A549 (cell line): Measurements from ENCODE around the gene AMER3. TPM values are rescaled to one million over a fixed set of nuclear protein-coding genes. Genes with fewer than 3 reads are reported as not detected.

Experiments
- ATAC-seq, 2 experiments: fragments of 200-7000 bp in 1 of 2; fragments of >200 bp in 1 of 2; cut with Nextera tagmentation in 1 of 2; cut with Tn5 transposase in 1 of 2; 3 replicates each; pipeline versions ENCODE4 v1.8.0 to v1.9.1; 2018 to 2020; ENCODE audit warnings: mild to moderate bottlenecking in 1 of 2, moderate library complexity in 1 of 2
- CTCF ChIA-PET: fragments of 300-600 bp; sonication (Branson Sonifier 250); formaldehyde crosslinking; extraction: SDS; loops from one replicate; lab custom pipeline; 2021; ENCODE audit warnings: antibody characterized with exemption, inconsistent platforms; lab: Yijun Ruan, JAX
- POLR2A ChIA-PET: fragments of 350-600 bp; formaldehyde crosslinking; extraction: SDS; loops from one replicate; lab custom pipeline; 2021; ENCODE audit warnings: antibody characterized with exemption, inconsistent platforms; lab: Yijun Ruan, JAX
- DNase-seq, 2 experiments: peaks; one replicate each; pipeline versions ENCODE4 v3.0.0 to v3.0.0-alpha.2; 2011 to 2016; ENCODE audit warnings: low read depth in 1 of 2, low spot score in 1 of 2
- FAIRE-seq: peaks from 2 replicates; lab custom pipeline; 2011; peaks lifted over from hg19 to GRCh38; lab: Jason Lieb, UNC
- H3K27ac ChIP-seq, 2 experiments: fragments of >200 bp; sonication (Bioruptor Twin); formaldehyde crosslinking; 3 replicates each; pipeline ENCODE4 v1.5.1; 2016 to 2017
- H3K4me1 ChIP-seq: fragments of >200 bp; sonication (Bioruptor Twin); formaldehyde crosslinking; 3 replicates; pipeline ENCODE4 v1.6.1; 2016
- H3K4me2 ChIP-seq: fragments of >200 bp; sonication (Bioruptor Twin); formaldehyde crosslinking; 3 replicates; pipeline ENCODE4 v1.6.1; 2016
- H3K4me3 ChIP-seq: fragments of >200 bp; sonication (Bioruptor Twin); formaldehyde crosslinking; 3 replicates; pipeline ENCODE4 v1.5.1; 2016
- H3K9me3 ChIP-seq: fragments of >200 bp; sonication (Bioruptor Twin); formaldehyde crosslinking; 3 replicates; pipeline ENCODE4 v1.6.1; 2016
- CBX8 ChIP-seq: fragments of 200-600 bp; sonication (generic); IDR thresholded peaks from 2 replicates; pipeline ENCODE4 v1.6.1; 2016
- EHF ChIP-seq: fragments of 250-450 bp; sonication (Bioruptor Pico); IDR thresholded peaks from 2 replicates; pipeline ENCODE4 v1.5.0; 2020; ENCODE audit warnings: mild to moderate bottlenecking
- FOSB ChIP-seq: fragments of 250-450 bp; sonication (Bioruptor Pico); IDR thresholded peaks from 2 replicates; pipeline ENCODE4 v1.5.0; 2020; ENCODE audit warnings: mild to moderate bottlenecking, moderate library complexity
- FOSL2 ChIP-seq, 2 experiments: fragments of 450-650 bp in 1 of 2; fragments of >200 bp in 1 of 2; sonication (Bioruptor Twin) in 1 of 2; formaldehyde crosslinking; IDR thresholded peaks; 2 replicates each; pipeline versions ENCODE4 v1.5.0 to v1.6.1; 2016 to 2020; ENCODE audit warnings: mild to moderate bottlenecking in 1 of 2, moderate library complexity in 1 of 2
- HDAC2 ChIP-seq: fragments of 200-600 bp; sonication (generic); IDR thresholded peaks from 2 replicates; pipeline ENCODE4 v1.6.1; 2016
- JUN ChIP-seq, 2 experiments: fragments of >200 bp; sonication (Bioruptor Twin); formaldehyde crosslinking; IDR thresholded peaks; 2 replicates in 1 of 2; 3 replicates in 1 of 2; pipeline ENCODE4 v1.6.1; 2016 to 2017
- JUNB ChIP-seq: fragments of >200 bp; sonication (Bioruptor Twin); formaldehyde crosslinking; IDR thresholded peaks from 2 replicates; pipeline ENCODE4 v1.6.1; 2016
- KDM5A ChIP-seq: fragments of 200-600 bp; sonication (generic); IDR thresholded peaks from 2 replicates; pipeline ENCODE4 v1.6.1; 2016; ENCODE audit warnings: antibody characterized with exemption, mild to moderate bottlenecking
- MAFK ChIP-seq: fragments of 450-650 bp; IDR thresholded peaks from 2 replicates; pipeline ENCODE4 v1.6.1; 2014; ENCODE audit not compliant: partially characterized antibody
- NFE2L2 ChIP-seq: fragments of 150-350 bp; conservative IDR thresholded peaks from 2 replicates; pipeline ENCODE4 v1.6.1; 2014; ENCODE audit warnings: low read length
- NPAS2 ChIP-seq: fragments of 250-450 bp; sonication (Bioruptor Pico); IDR thresholded peaks from 2 replicates; pipeline ENCODE4 v1.8.0; 2022; ENCODE audit warnings: mild to moderate bottlenecking, moderate library complexity, borderline replicate concordance
- PHF8 ChIP-seq: fragments of 200-600 bp; sonication (generic); IDR thresholded peaks from 2 replicates; pipeline ENCODE4 v1.6.1; 2016; ENCODE audit warnings: low read depth, mild to moderate bottlenecking, antibody characterized with exemption, moderate library complexity, borderline replicate concordance
- POLR2AphosphoS2 ChIP-seq: conservative IDR thresholded peaks from 2 replicates; pipeline ENCODE4 v1.6.1; 2012; ENCODE audit warnings: low read length, improper control_type of control experiment, inconsistent platforms
- RAD21 ChIP-seq, 2 experiments: fragments of >200 bp in 1 of 2; sonication (Bioruptor Twin) in 1 of 2; formaldehyde crosslinking in 1 of 2; IDR thresholded peaks in 1 of 2; conservative IDR thresholded peaks in 1 of 2; 2 replicates in 1 of 2; 3 replicates in 1 of 2; pipeline ENCODE4 v1.6.1; 2012 to 2018; ENCODE audit warnings: inconsistent platforms in 1 of 2
- RCOR1 ChIP-seq: fragments of 150-350 bp; IDR thresholded peaks from 2 replicates; pipeline ENCODE4 v1.6.1; 2014; ENCODE audit warnings: antibody characterized with exemption, low read length, low read depth
- SREBF2 ChIP-seq: fragments of 450-650 bp; IDR thresholded peaks from 2 replicates; pipeline ENCODE4 v1.6.1; 2014; ENCODE audit warnings: mild to moderate bottlenecking, moderate library complexity
- TP53 ChIP-seq: fragments of 250-450 bp; sonication (Bioruptor Pico); IDR thresholded peaks from 2 replicates; pipeline ENCODE4 v1.5.0; 2021; ENCODE audit warnings: mild to moderate bottlenecking, moderate library complexity
- ZNF302 ChIP-seq: fragments of 250-450 bp; sonication (Bioruptor Pico); IDR thresholded peaks from 2 replicates; pipeline ENCODE4 v1.9.0; 2021; ENCODE audit warnings: inconsistent platforms, mild to moderate bottlenecking, moderate library complexity
- ZSCAN20 ChIP-seq: fragments of 250-450 bp; sonication (Bioruptor Pico); IDR thresholded peaks from 2 replicates; pipeline ENCODE4 v1.8.0; 2022; ENCODE audit warnings: mild to moderate bottlenecking, moderate library complexity
- WGBS: methylation state at CpG from one replicate; pipeline ENCODE4 v1.1.6; 2017; ENCODE audit errors: missing lambda C conversion rate; 5-methylcytosine and 5-hydroxymethylcytosine counted together
- polyA plus RNA-seq, 4 experiments: library from polyadenylated mRNA; depleted of rRNA in 3 of 4; stranded (reverse); fragments of >200 nt; fragmentation: RNase III in 1 of 4; extraction: RNeasy Plus Mini Kit Qiagen cat#74134 plus additional on column Dnase treatment in 1 of 4; gene quantifications; 2 replicates in 3 of 4; 3 replicates in 1 of 4; pipeline ENCODE4 v1.2.3, GENCODE V29; 2011 to 2017
- TF ChIP-seq, protein P1 (sequence below): fragments of >200 bp; sonication (Bioruptor Twin); formaldehyde crosslinking; IDR thresholded peaks from 3 replicates; pipeline ENCODE4 v1.5.1; 2016
- TF ChIP-seq, protein P2 (sequence below): fragments of 200-600 bp; sonication (generic); IDR thresholded peaks from 2 replicates; pipeline ENCODE4 v1.6.1; 2016; ENCODE audit warnings: antibody characterized with exemption, mild to moderate bottlenecking, moderate library complexity
- TF ChIP-seq, protein P3 (sequence below): IDR thresholded peaks from 2 replicates; pipeline ENCODE4 v1.6.1; 2012
- TF ChIP-seq, protein P4 (sequence below): IDR thresholded peaks from 2 replicates; pipeline ENCODE4 v1.6.1; 2012
- TF ChIP-seq, protein P5 (sequence below): fragments of 250-450 bp; sonication (Bioruptor Pico); IDR thresholded peaks from 2 replicates; pipeline ENCODE4 v1.5.0; 2020; ENCODE audit warnings: low read depth, mild to moderate bottlenecking, moderate library complexity
- TF ChIP-seq, protein P6 (sequence below): fragments of 450-650 bp; IDR thresholded peaks from 2 replicates; pipeline ENCODE4 v1.6.1; 2014; ENCODE audit warnings: antibody characterized with exemption

AMER3 gene
- polyA plus RNA-seq, 2 of the 4 experiments (the other 2 are of a cell fraction), result not detected

DNA sequence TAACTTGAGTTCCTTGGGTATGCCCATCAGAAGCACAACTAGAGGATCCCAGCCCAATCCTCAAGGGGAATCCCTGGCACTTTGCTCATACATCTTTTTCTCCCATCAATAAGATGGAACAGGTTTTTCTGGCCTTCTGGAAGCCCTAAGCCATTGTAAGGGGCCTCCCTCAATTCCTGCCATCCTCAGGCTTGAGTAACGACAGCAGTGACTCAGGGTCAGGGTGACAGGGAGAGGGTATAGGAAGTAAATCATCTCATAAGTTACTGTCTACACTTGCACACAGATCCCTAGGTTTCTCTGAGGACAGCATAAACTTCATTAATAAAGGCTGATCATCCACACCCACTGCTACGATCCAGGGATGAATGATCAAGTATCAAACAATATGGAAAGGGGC, 35.0 kb downstream of the AMER3 start (continued):
- TF ChIP-seq, protein P1, sequence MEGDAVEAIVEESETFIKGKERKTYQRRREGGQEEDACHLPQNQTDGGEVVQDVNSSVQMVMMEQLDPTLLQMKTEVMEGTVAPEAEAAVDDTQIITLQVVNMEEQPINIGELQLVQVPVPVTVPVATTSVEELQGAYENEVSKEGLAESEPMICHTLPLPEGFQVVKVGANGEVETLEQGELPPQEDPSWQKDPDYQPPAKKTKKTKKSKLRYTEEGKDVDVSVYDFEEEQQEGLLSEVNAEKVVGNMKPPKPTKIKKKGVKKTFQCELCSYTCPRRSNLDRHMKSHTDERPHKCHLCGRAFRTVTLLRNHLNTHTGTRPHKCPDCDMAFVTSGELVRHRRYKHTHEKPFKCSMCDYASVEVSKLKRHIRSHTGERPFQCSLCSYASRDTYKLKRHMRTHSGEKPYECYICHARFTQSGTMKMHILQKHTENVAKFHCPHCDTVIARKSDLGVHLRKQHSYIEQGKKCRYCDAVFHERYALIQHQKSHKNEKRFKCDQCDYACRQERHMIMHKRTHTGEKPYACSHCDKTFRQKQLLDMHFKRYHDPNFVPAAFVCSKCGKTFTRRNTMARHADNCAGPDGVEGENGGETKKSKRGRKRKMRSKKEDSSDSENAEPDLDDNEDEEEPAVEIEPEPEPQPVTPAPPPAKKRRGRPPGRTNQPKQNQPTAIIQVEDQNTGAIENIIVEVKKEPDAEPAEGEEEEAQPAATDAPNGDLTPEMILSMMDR, result no peak

DNA sequence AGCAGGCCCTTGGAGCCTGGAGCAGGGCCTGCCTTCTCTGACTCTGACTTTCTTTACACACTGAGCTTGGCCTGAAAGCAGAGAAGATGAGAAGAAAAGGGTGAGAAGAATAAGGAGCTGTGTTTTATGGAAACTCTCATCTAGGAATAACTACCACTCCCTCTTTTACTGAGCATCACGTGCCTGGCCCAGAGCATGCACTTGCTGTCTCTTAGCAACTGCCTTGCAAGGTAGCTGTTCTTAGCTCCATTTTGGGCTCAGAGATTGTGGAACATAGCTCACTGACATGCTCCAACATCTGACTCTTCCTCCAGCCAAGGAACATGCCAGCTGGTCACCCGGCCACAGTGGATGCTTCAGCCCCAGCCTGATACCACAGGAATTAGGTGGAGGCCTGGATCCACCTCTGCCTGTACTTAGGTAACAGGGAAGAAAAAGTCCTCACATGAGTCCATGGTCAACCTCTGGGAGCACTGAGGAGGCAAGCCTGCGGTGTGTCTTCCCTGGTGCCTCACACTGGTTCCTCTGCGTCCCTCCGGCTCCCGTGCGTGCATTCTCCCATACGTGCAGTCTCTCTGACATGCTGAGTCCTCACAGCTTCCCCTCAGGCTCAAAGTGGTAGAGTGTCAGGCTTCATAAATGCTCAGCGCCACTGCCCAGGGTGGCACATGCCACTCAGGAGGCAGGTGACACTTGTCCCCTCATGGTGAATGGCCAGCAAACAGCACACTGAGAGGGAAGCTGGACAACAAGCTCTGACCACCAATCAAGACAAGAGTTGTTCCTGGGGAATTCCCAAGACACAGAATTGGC, 35.7 kb downstream of the AMER3 start:
- WGBS, result 71% methylated on average over 9 of the region's 9 CpGs
- no peak for FAIRE-seq
- H3K4me2 ChIP-seq, result no peak overlapping the region
- POLR2A ChIA-PET, result no interaction called here
- H3K4me3 ChIP-seq, result no peak overlapping the region
- TF ChIP-seq EHF (no peak), MAFK (no peak), CBX8 (no peak), NFE2L2 (no peak), POLR2AphosphoS2 (no peak)
- TF ChIP-seq, protein P2, sequence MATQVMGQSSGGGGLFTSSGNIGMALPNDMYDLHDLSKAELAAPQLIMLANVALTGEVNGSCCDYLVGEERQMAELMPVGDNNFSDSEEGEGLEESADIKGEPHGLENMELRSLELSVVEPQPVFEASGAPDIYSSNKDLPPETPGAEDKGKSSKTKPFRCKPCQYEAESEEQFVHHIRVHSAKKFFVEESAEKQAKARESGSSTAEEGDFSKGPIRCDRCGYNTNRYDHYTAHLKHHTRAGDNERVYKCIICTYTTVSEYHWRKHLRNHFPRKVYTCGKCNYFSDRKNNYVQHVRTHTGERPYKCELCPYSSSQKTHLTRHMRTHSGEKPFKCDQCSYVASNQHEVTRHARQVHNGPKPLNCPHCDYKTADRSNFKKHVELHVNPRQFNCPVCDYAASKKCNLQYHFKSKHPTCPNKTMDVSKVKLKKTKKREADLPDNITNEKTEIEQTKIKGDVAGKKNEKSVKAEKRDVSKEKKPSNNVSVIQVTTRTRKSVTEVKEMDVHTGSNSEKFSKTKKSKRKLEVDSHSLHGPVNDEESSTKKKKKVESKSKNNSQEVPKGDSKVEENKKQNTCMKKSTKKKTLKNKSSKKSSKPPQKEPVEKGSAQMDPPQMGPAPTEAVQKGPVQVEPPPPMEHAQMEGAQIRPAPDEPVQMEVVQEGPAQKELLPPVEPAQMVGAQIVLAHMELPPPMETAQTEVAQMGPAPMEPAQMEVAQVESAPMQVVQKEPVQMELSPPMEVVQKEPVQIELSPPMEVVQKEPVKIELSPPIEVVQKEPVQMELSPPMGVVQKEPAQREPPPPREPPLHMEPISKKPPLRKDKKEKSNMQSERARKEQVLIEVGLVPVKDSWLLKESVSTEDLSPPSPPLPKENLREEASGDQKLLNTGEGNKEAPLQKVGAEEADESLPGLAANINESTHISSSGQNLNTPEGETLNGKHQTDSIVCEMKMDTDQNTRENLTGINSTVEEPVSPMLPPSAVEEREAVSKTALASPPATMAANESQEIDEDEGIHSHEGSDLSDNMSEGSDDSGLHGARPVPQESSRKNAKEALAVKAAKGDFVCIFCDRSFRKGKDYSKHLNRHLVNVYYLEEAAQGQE, result no peak
- TF ChIP-seq, protein P3, sequence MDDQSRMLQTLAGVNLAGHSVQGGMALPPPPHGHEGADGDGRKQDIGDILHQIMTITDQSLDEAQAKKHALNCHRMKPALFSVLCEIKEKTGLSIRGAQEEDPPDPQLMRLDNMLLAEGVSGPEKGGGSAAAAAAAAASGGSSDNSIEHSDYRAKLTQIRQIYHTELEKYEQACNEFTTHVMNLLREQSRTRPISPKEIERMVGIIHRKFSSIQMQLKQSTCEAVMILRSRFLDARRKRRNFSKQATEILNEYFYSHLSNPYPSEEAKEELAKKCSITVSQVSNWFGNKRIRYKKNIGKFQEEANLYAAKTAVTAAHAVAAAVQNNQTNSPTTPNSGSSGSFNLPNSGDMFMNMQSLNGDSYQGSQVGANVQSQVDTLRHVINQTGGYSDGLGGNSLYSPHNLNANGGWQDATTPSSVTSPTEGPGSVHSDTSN, result no peak
- TF ChIP-seq, protein P4, sequence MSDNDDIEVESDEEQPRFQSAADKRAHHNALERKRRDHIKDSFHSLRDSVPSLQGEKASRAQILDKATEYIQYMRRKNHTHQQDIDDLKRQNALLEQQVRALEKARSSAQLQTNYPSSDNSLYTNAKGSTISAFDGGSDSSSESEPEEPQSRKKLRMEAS, result no peak
- ATAC-seq, result no peak
- H3K4me1 ChIP-seq, result no peaks in the 10 kb centered on the region
- no peaks in the 10 kb centered on the region for H3K9me3 ChIP-seq
- no peak for DNase-seq
- CTCF ChIA-PET, result interaction anchor here (1.2 to 2.7 kb wide), 4 partner anchors 15 to 129 kb away, joined by 3 to 13 read pairs (median 4); no protein-coding TSS in a partner anchor
- no peak overlapping the region for H3K27ac ChIP-seq

DNA sequence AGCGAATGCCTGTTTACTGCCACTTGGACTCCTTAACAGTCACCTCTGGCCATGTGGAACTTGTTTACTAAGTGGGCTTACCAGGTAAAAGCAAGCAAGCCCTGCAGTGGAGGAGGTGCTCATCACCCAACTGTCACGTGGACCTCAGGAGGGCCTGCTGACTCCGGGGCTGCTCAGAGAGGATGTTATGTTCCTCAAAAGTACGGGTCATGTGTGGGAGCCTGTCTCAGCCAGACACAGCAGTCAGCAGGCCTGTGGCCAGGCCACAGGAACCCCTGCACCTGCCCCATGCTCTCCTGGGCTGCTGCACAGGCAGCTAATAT, 36.2 kb downstream of the AMER3 start:
- no peak overlapping the region for H3K27ac ChIP-seq
- WGBS, result 14% methylated on average over 3 of the region's 4 CpGs
- H3K4me1 ChIP-seq, result no peaks in the 10 kb centered on the region
- ChIA-PET POLR2A (no interaction called here), CTCF (interaction anchor here (1.2 to 2.7 kb wide), 4 partner anchors 16 to 129 kb away, joined by 3 to 13 read pairs (median 4); no protein-coding TSS in a partner anchor)
- no peak overlapping the region for H3K4me2 ChIP-seq
- ATAC-seq, result no peak
- H3K4me3 ChIP-seq, result no peak overlapping the region
- TF ChIP-seq ZNF302 (CRISPR knock-in tag) (no peak), RCOR1 (no peak), FOSB (no peak), HDAC2 (no peak), ZSCAN20 (CRISPR knock-in tag) (no peak), KDM5A (no peak), JUNB (no peak), NPAS2 (CRISPR knock-in tag) (no peak), PHF8 (no peak), FOSL2 (IDR thresholded peaks at IDR 0.05) (no peak), FOSL2 (CRISPR knock-in tag; IDR thresholded peaks at IDR 0.05) (no peak), RAD21 (conservative IDR thresholded peaks at IDR 0.05 in 1 of 2, IDR thresholded peaks at IDR 0.05 in 1 of 2) (no peak), MAFK (no peak), TP53 (CRISPR knock-in tag) (no peak), JUN (IDR thresholded peaks at IDR 0.05) (no peak), SREBF2 (no peak)
- TF ChIP-seq, protein P5, sequence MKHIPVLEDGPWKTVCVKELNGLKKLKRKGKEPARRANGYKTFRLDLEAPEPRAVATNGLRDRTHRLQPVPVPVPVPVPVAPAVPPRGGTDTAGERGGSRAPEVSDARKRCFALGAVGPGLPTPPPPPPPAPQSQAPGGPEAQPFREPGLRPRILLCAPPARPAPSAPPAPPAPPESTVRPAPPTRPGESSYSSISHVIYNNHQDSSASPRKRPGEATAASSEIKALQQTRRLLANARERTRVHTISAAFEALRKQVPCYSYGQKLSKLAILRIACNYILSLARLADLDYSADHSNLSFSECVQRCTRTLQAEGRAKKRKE (CRISPR knock-in tag), result no peak
- TF ChIP-seq, protein P6, sequence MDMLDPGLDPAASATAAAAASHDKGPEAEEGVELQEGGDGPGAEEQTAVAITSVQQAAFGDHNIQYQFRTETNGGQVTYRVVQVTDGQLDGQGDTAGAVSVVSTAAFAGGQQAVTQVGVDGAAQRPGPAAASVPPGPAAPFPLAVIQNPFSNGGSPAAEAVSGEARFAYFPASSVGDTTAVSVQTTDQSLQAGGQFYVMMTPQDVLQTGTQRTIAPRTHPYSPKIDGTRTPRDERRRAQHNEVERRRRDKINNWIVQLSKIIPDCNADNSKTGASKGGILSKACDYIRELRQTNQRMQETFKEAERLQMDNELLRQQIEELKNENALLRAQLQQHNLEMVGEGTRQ, result no peak
- no peaks in the 10 kb centered on the region for H3K9me3 ChIP-seq
- no peak for FAIRE-seq
- DNase-seq, result no peak
